H7 (cell line): Measurements from ENCODE around the gene L3MBTL1. TPM values are rescaled to one million over a fixed set of nuclear protein-coding genes. Genes with fewer than 3 reads are reported as not detected.

Source experiments
- DNase-seq: peaks from one replicate; pipeline ENCODE4 v3.0.0; 2012
- H3K27me3 ChIP-seq: 2 replicates; pipeline ENCODE4 v1.6.0; 2011; ENCODE audit warnings: mild to moderate bottlenecking, low read length; ENCODE audit not compliant: control insufficient read depth, insufficient read depth
- H3K36me3 ChIP-seq: replicated peaks from 2 replicates; pipeline ENCODE4 v1.5.1; 2011; ENCODE audit warnings: low read length; ENCODE audit not compliant: control insufficient read depth, insufficient read depth
- H3K4me3 ChIP-seq: 2 replicates; pipeline ENCODE4 v1.5.1; 2011; ENCODE audit warnings: low read depth, mild to moderate bottlenecking, control low read depth, low read length, moderate library complexity; ENCODE audit not compliant: insufficient read depth
- total RNA-seq: library from RNA; depleted of rRNA; stranded (reverse); fragments of >200 nt; shearing (Covaris generic); gene quantifications from 2 replicates; pipeline ENCODE4 v1.2.3, GENCODE V29; 2014

L3MBTL1 gene
- total RNA-seq, 1 experiment from 2014 or later = 6.3 TPM

GRCh38 chr20:43548273-43548880 lies 40.9 kb downstream of the L3MBTL1 start:
- no peak overlapping the region for H3K4me3 ChIP-seq
- DNase-seq = no peak
- H3K27me3 ChIP-seq = no peaks in the 10 kb centered on the region
- H3K36me3 ChIP-seq = no peaks in the 10 kb centered on the region

- Histone ChIP-seq H3K27me3 (no peaks in the 10 kb centered on the region), H3K36me3 (no peaks in the 10 kb centered on the region), H3K4me3 (no peak overlapping the region)
- no peak for DNase-seq
These were observed 42.0 kb downstream of the L3MBTL1 start for GRCh38 chr20:43549416-43550065.

GRCh38 chr20:43550456-43550855 lies 43.0 kb downstream of the L3MBTL1 start:
- no peak overlapping the region for H3K4me3 ChIP-seq
- no peak for DNase-seq

GRCh38 chr20:43554369-43554768 lies 46.9 kb downstream of the L3MBTL1 start:
- Histone ChIP-seq H3K27me3 (no peaks in the 10 kb centered on the region), H3K4me3 (no peak overlapping the region), H3K36me3 (no peaks in the 10 kb centered on the region)
- no peak for DNase-seq

More at GRCh38 chr20:43550456-43550855, 43.0 kb downstream of the L3MBTL1 start:
- Histone ChIP-seq H3K36me3 (no peaks in the 10 kb centered on the region), H3K27me3 (no peaks in the 10 kb centered on the region)

GRCh38 chr20:43558412-43559146 lies 51.1 kb downstream of the L3MBTL1 start, which contains the start of gene SGK2:
Gene SGK2 (plus strand): TSS chr20:43559027. CDS start chr20:43566496, 7,469 bp downstream.
- no peak for DNase-seq
- no peaks in the 10 kb centered on the region for H3K36me3 ChIP-seq
- no peaks in the 10 kb centered on the region for H3K27me3 ChIP-seq
- no peak within 1 kb of the TSS for H3K4me3 ChIP-seq

GRCh38 chr20:43559147-43559987 lies 51.9 kb downstream of the L3MBTL1 start:
- H3K4me3 ChIP-seq = no peak overlapping the region
- no peaks in the 10 kb centered on the region for H3K36me3 ChIP-seq
- no peak for DNase-seq
- H3K27me3 ChIP-seq = no peaks in the 10 kb centered on the region

- no peak for DNase-seq
- Histone ChIP-seq H3K27me3 (no peaks in the 10 kb centered on the region), H3K4me3 (no peak overlapping the region), H3K36me3 (no peaks in the 10 kb centered on the region)
These were observed 53.5 kb downstream of the L3MBTL1 start for GRCh38 chr20:43560974-43561373.

- Histone ChIP-seq H3K36me3 (no peaks in the 10 kb centered on the region), H3K27me3 (no peaks in the 10 kb centered on the region), H3K4me3 (no peak overlapping the region)
- no peak for DNase-seq
These were observed 55.9 kb downstream of the L3MBTL1 start for GRCh38 chr20:43563429-43563828.

GRCh38 chr20:43563991-43564390 lies 56.5 kb downstream of the L3MBTL1 start:
- H3K4me3 ChIP-seq = no peak overlapping the region
- no peaks in the 10 kb centered on the region for H3K27me3 ChIP-seq
- DNase-seq = no peak
- no peaks in the 10 kb centered on the region for H3K36me3 ChIP-seq

- no peak overlapping the region for H3K4me3 ChIP-seq
- no peak for DNase-seq
- no peaks in the 10 kb centered on the region for H3K27me3 ChIP-seq
- H3K36me3 ChIP-seq = no peaks in the 10 kb centered on the region
These were observed 57.0 kb downstream of the L3MBTL1 start for GRCh38 chr20:43564455-43564854.

- Histone ChIP-seq H3K4me3 (no peak overlapping the region), H3K27me3 (no peaks in the 10 kb centered on the region), H3K36me3 (no peaks in the 10 kb centered on the region)
- peak; percentile 56 for DNase-seq
These were observed 57.7 kb downstream of the L3MBTL1 start for GRCh38 chr20:43564993-43565757.

- no peaks in the 10 kb centered on the region for H3K27me3 ChIP-seq
- H3K36me3 ChIP-seq = no peaks in the 10 kb centered on the region
- DNase-seq = no peak
- no peak overlapping the region for H3K4me3 ChIP-seq
These were observed 58.2 kb downstream of the L3MBTL1 start for GRCh38 chr20:43565758-43566104.

- H3K4me3 ChIP-seq = no peak overlapping the region
- no peak for DNase-seq
- H3K36me3 ChIP-seq = no peaks in the 10 kb centered on the region
- H3K27me3 ChIP-seq = no peaks in the 10 kb centered on the region
These were observed 60.0 kb downstream of the L3MBTL1 start for GRCh38 chr20:43567477-43567876.

GRCh38 chr20:43568706-43569105 lies 61.2 kb downstream of the L3MBTL1 start:
- Histone ChIP-seq H3K4me3 (no peak overlapping the region), H3K36me3 (no peaks in the 10 kb centered on the region), H3K27me3 (no peaks in the 10 kb centered on the region)
- DNase-seq = peak; percentile 52
